ENCODE data around the gene CLCN3. TPM values are rescaled to one million over a fixed set of nuclear protein-coding genes. Genes with fewer than 3 reads are reported as not detected.

Gene CLCN3
- total and polyA plus RNA-seq, 9 of the 15 experiments (the other 6 are each of a cell fraction or from before 2014, with no cell fraction given) = 12.7 to 60.6 (median 38.5) TPM

GRCh38 chr4:169626331-169627282, 6.2 kb downstream of the CLCN3 start (continued):
- TF ChIP-seq, protein P1, sequence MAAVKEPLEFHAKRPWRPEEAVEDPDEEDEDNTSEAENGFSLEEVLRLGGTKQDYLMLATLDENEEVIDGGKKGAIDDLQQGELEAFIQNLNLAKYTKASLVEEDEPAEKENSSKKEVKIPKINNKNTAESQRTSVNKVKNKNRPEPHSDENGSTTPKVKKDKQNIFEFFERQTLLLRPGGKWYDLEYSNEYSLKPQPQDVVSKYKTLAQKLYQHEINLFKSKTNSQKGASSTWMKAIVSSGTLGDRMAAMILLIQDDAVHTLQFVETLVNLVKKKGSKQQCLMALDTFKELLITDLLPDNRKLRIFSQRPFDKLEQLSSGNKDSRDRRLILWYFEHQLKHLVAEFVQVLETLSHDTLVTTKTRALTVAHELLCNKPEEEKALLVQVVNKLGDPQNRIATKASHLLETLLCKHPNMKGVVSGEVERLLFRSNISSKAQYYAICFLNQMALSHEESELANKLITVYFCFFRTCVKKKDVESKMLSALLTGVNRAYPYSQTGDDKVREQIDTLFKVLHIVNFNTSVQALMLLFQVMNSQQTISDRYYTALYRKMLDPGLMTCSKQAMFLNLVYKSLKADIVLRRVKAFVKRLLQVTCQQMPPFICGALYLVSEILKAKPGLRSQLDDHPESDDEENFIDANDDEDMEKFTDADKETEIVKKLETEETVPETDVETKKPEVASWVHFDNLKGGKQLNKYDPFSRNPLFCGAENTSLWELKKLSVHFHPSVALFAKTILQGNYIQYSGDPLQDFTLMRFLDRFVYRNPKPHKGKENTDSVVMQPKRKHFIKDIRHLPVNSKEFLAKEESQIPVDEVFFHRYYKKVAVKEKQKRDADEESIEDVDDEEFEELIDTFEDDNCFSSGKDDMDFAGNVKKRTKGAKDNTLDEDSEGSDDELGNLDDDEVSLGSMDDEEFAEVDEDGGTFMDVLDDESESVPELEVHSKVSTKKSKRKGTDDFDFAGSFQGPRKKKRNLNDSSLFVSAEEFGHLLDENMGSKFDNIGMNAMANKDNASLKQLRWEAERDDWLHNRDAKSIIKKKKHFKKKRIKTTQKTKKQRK (IDR thresholded peaks at IDR 0.05; ENCODE audit: borderline replicate concordance, low read depth, low read length) = no peak
- TF ChIP-seq PCBP1 (IDR thresholded peaks at IDR 0.05; ENCODE audit: low read depth, low read length, poor library complexity, severe bottlenecking) (no peak), ZBTB8A (IDR thresholded peaks at IDR 0.05; ENCODE audit: partially characterized antibody) (no peak)

- peaks cover 13 to 36% of the 10 kb centered on the region in 2 experiments for H3K4me1 ChIP-seq (replicated peaks in 1 of 2; ENCODE audit: control insufficient read depth in 2 of 2, insufficient read depth in 2 of 2, low read length in 2 of 2)
- H3K27ac ChIP-seq (ENCODE audit: extremely low read depth, low read depth, low read length) = peak overlapping the region; percentile 66
- no TSS peak for BruUV-seq (replicated peaks)
- in situ Hi-C loops (cut with MboI) = no loop called here
- intact Hi-C loops (cut with micrococcal nuclease) = no loop called here
- ChIA-PET CTCF (ENCODE audit: low intra/inter-chr PET ratio) (no interaction called here), POLR2A (interaction anchor here (0.9 to 4.9 kb wide), 8 partner anchors 11 to 32 kb away, joined by 3 to 51 read pairs (median 4); partner anchors contain the start of gene NEK1)
- H3K4me2 ChIP-seq (ENCODE audit: insufficient read depth, low read length) = peak overlapping the region; percentile 61
- H3K9me1 ChIP-seq (ENCODE audit: control insufficient read depth, insufficient read depth, low read length) = no peaks in the 10 kb centered on the region
- peaks cover 6% of the 10 kb centered on the region; the same call in 1 of the 3 replicates for H3K36me3 ChIP-seq (ENCODE audit: control insufficient read depth, insufficient read depth, low read length)
- no peak overlapping the region for H3K4me3 ChIP-seq
- H3K9ac ChIP-seq (ENCODE audit: insufficient read depth in 1 of 2, low read depth in 2 of 2, low read length in 2 of 2) = peak overlapping the region in 1 of 2 experiments; percentile 36; a peak in 2 of 4 replicates
- ATAC-seq (no peak), FAIRE-seq (no peak), DNase-seq (ENCODE audit: extremely low read depth in 1 of 4, low spot score in 3 of 4) (no peak)
- no peak overlapping the region for H2AFZ ChIP-seq (ENCODE audit: low read depth, low read length)
- peaks cover 90% of the 10 kb centered on the region for H3K79me2 ChIP-seq (ENCODE audit: control insufficient read depth, insufficient read depth, low read length)
- no peaks in the 10 kb centered on the region for H3K9me3 ChIP-seq (replicated peaks; ENCODE audit: control insufficient read depth, insufficient read depth, low read depth, low read length)
- WGBS (ENCODE audit: insufficient coverage, low coverage, missing lambda C conversion rate) = 78% methylated on average over 1 of the region's 1 CpG
- 0 out of 2 replicates have a peak, but pooled peaks cover 7% of the 10 kb centered on the region for H4K20me1 ChIP-seq (replicated peaks; ENCODE audit: control insufficient read depth, insufficient read depth, low read length)
- no peaks in the 10 kb centered on the region for H3K27me3 ChIP-seq (ENCODE audit: control insufficient read depth in 2 of 2, insufficient read depth in 2 of 2, low read length in 2 of 2)
- TF ChIP-seq E2F1 (CRISPR knock-in tag; IDR thresholded peaks at IDR 0.05) (no peak), LARP7 (IDR thresholded peaks at IDR 0.05) (no peak), ZNF232 (CRISPR knock-in tag; IDR thresholded peaks at IDR 0.05) (no peak), ZKSCAN8 (CRISPR knock-in tag; IDR thresholded peaks at IDR 0.05) (peak; percentile 34; the same call in 1 of the 2 replicates), NFE2 (IDR thresholded peaks at IDR 0.05; ENCODE audit: low read depth) (no peak), ZNF165 (CRISPR knock-in tag; IDR thresholded peaks at IDR 0.05; ENCODE audit: borderline replicate concordance) (no peak), JUNB (CRISPR knock-in tag; conservative IDR thresholded peaks at IDR 0.05) (no peak), FOXJ2 (tag; IDR thresholded peaks at IDR 0.05) (peak; percentile 70), MECOM (CRISPR knock-in tag; IDR thresholded peaks at IDR 0.05) (0 out of 2 replicates have a peak, but pooled peaks have one; percentile 21), ZNF431 (CRISPR knock-in tag; IDR thresholded peaks at IDR 0.05) (no peak), KLF13 (tag; IDR thresholded peaks at IDR 0.05; ENCODE audit: borderline replicate concordance, low read depth) (no peak)
Observed at GRCh38 chr4:169627307-169627706, 6.9 kb downstream of the CLCN3 start.

All from K562 (cell line).